ENCODE data around the gene ITGA3. TPM values are rescaled to one million over a fixed set of nuclear protein-coding genes. Genes with fewer than 3 reads are reported as not detected.
A peak's percentile ranks its signal among the peaks of the same experiment; 100 is the strongest.

The ITGA3 gene
- total RNA-seq, 1 donor from 2014 or later, result 134 TPM

- DNase-seq (ENCODE audit: low spot score), result no peak
Observed at GRCh38 chr17:50067996-50068395, 12.1 kb downstream of the ITGA3 start.

- no peak for DNase-seq (ENCODE audit: low spot score)
Observed at GRCh38 chr17:50070908-50071680, 15.2 kb downstream of the ITGA3 start.

GRCh38 chr17:50071692-50072091 is 15.8 kb downstream of the ITGA3 start:
- DNase-seq (ENCODE audit: low spot score), result no peak

- no peak for DNase-seq (ENCODE audit: low spot score)
Observed at GRCh38 chr17:50072130-50072529, 16.2 kb downstream of the ITGA3 start.

- DNase-seq (ENCODE audit: low spot score), result no peak
Observed at GRCh38 chr17:50072925-50073324, 17.0 kb downstream of the ITGA3 start.

- DNase-seq (ENCODE audit: low spot score), result no peak
Observed at GRCh38 chr17:50074227-50074626, 18.3 kb downstream of the ITGA3 start.

GRCh38 chr17:50075446-50076032 is 19.6 kb downstream of the ITGA3 start:
- no peak for DNase-seq (ENCODE audit: low spot score)

- no peak for DNase-seq (ENCODE audit: low spot score)
Observed at GRCh38 chr17:50076221-50076590, 20.3 kb downstream of the ITGA3 start.

GRCh38 chr17:50076591-50077235 is 20.8 kb downstream of the ITGA3 start:
- DNase-seq (ENCODE audit: low spot score), result no peak

GRCh38 chr17:50078430-50078829 is 22.5 kb downstream of the ITGA3 start:
- DNase-seq (ENCODE audit: low spot score), result no peak

GRCh38 chr17:50079334-50080095 is 23.6 kb downstream of the ITGA3 start:
- no peak for DNase-seq (ENCODE audit: low spot score)

GRCh38 chr17:50080096-50080480 is 24.2 kb downstream of the ITGA3 start:
- no peak for DNase-seq (ENCODE audit: low spot score)

GRCh38 chr17:50080827-50081226 is 24.9 kb downstream of the ITGA3 start:
- DNase-seq (ENCODE audit: low spot score), result no peak

GRCh38 chr17:50081757-50082156 is 25.8 kb downstream of the ITGA3 start:
- no peak for DNase-seq (ENCODE audit: low spot score)

- DNase-seq (ENCODE audit: low spot score), result peak; percentile 65
Observed at GRCh38 chr17:50087246-50087911, 31.5 kb downstream of the ITGA3 start.

- no peak for DNase-seq (ENCODE audit: low spot score)
Observed at GRCh38 chr17:50087912-50088405, 32.0 kb downstream of the ITGA3 start.

GRCh38 chr17:50088952-50089825 is 33.3 kb downstream of the ITGA3 start:
- no peak for DNase-seq (ENCODE audit: low spot score)

GRCh38 chr17:50090071-50090470 is 34.2 kb downstream of the ITGA3 start:
- DNase-seq (ENCODE audit: low spot score), result no peak

GRCh38 chr17:50090971-50091917 is 35.3 kb downstream of the ITGA3 start:
- DNase-seq (ENCODE audit: low spot score), result no peak

GRCh38 chr17:50091918-50092285 is 36.0 kb downstream of the ITGA3 start:
- no peak for DNase-seq (ENCODE audit: low spot score)
